PC-9 (cell line): Measurements from ENCODE around the gene MRPS24. TPM values are rescaled to one million over a fixed set of nuclear protein-coding genes. Genes with fewer than 3 reads are reported as not detected.
A peak's percentile ranks its signal among the peaks of the same experiment; 100 is the strongest.
"Not testable (repeated sequence)": the region's sequence is repeated elsewhere in the genome, so short reads cannot be mapped to it uniquely, and the experiment has no call there.

ENCODE experiments used
- BruUV-seq: library from RNA; stranded (reverse); fragments of 400-500 nt; replicated peaks from 2 replicates; lab custom pipeline; 2021; lab: Mats Ljungman, UMichigan
- CTCF ChIA-PET: fragments of 300-600 bp; sonication (Branson Sonifier 250); formaldehyde crosslinking; loops from one replicate; lab custom pipeline; 2022; ENCODE audit warnings: antibody characterized with exemption; lab: Charles Lee
- POLR2A ChIA-PET: fragments of 300-600 bp; sonication (Branson Sonifier 250); formaldehyde crosslinking; loops from one replicate; lab custom pipeline; 2022; ENCODE audit warnings: antibody characterized with exemption; ENCODE audit not compliant: unreplicated experiment; lab: Charles Lee
- DNase-seq, 2 experiments: peaks; one replicate each; pipeline versions ENCODE4 v3.0.0 to v3.0.0-alpha.2; 2015 to 2022; ENCODE audit warnings: mixed read lengths in 1 of 2
- H2AFZ ChIP-seq: fragments of 200-600 bp; sonication (generic); 2 replicates; pipeline ENCODE4 v1.8.1; 2017; ENCODE audit warnings: antibody characterized with exemption
- H3F3A ChIP-seq: fragments of 200-600 bp; sonication (generic); 2 replicates; pipeline ENCODE4 v1.8.1; 2017; ENCODE audit warnings: antibody characterized with exemption, mild to moderate bottlenecking, low read depth; ENCODE audit not compliant: insufficient read depth
- H3K27ac ChIP-seq: fragments of 200-600 bp; sonication (generic); 2 replicates; pipeline ENCODE4 v1.6.1; 2016; ENCODE audit warnings: mixed run types
- H3K27me3 ChIP-seq: fragments of 200-600 bp; sonication (generic); 2 replicates; pipeline ENCODE4 v1.6.1; 2016; ENCODE audit warnings: low read depth, mixed run types; ENCODE audit not compliant: insufficient read depth
- H3K36me3 ChIP-seq: fragments of 200-600 bp; sonication (generic); 2 replicates; pipeline ENCODE4 v1.6.1; 2016; ENCODE audit warnings: low read depth, mixed run types
- H3K4me1 ChIP-seq: fragments of 200-600 bp; sonication (generic); replicated peaks from 2 replicates; pipeline ENCODE4 v1.6.1; 2016; ENCODE audit warnings: mixed run types; ENCODE audit not compliant: insufficient read depth
- H3K4me2 ChIP-seq: fragments of 200-600 bp; sonication (generic); 2 replicates; pipeline ENCODE4 v1.6.1; 2017; ENCODE audit warnings: mixed run types
- H3K4me3 ChIP-seq: fragments of 200-600 bp; sonication (generic); 2 replicates; pipeline ENCODE4 v1.6.1; 2016; ENCODE audit warnings: mixed run types
- H3K79me2 ChIP-seq: fragments of 200-600 bp; sonication (generic); 2 replicates; pipeline ENCODE4 v1.6.1; 2017; ENCODE audit warnings: low read depth, mixed run types
- H3K9me2 ChIP-seq: fragments of 200-600 bp; sonication (generic); 2 replicates; pipeline ENCODE4 v1.8.1; 2017; ENCODE audit warnings: mild to moderate bottlenecking; ENCODE audit not compliant: insufficient read depth
- H3K9me3 ChIP-seq: fragments of 200-600 bp; sonication (generic); 2 replicates; pipeline ENCODE4 v1.8.1; 2016; ENCODE audit warnings: low read depth; ENCODE audit not compliant: insufficient read depth
- H4K20me1 ChIP-seq: fragments of 200-600 bp; sonication (generic); 2 replicates; pipeline ENCODE4 v1.8.1; 2017; ENCODE audit not compliant: insufficient read depth
- CTCF ChIP-seq: fragments of 200-600 bp; sonication (generic); conservative IDR thresholded peaks from 2 replicates; pipeline ENCODE4 v1.6.1; 2017; ENCODE audit warnings: mixed run types, antibody characterized with exemption, mild to moderate bottlenecking, moderate library complexity
- EZH2 ChIP-seq: fragments of 200-600 bp; sonication (generic); IDR thresholded peaks from 2 replicates; pipeline ENCODE4 v1.8.0; 2017; ENCODE audit warnings: antibody characterized with exemption, low read depth
- intact Hi-C: fragments of 100-400 bp; cut with micrococcal nuclease; formaldehyde crosslinking; loops from one replicate; pipeline ENCODE4 v1.10.0; 2022; ENCODE audit not compliant: unreplicated experiment
- total RNA-seq: library from RNA; stranded (reverse); gene quantifications from 2 replicates; pipeline ENCODE4 v1.2.3, GENCODE V29; 2021

MRPS24 gene
- total RNA-seq, 1 experiment from 2014 or later, result 239 TPM

DNA sequence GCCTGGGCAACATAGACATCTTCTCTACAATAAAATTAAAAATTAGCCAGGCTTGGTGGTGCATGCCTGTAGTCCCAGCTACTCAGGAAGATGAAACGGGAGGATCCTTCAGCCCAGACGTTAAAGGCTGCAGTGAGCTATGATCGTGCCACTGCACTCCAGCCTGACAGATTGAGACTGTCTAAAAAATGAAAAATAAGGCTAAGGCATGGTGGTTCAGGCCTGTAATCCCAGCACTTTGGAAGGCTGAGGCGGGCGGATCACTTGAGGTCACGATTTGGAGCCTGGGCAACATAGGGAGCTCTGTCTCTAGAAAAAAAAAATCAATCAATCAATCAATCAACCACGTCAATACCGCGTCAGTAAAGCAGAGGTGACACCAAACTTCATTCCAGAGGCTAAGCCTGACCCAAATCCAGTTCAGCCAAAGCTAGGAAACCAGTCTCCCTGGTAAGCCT, 31.1 kb downstream of the MRPS24 start:
- Histone ChIP-seq H3K4me2 (peak overlapping the region; percentile 71), H3K9me3 (peaks cover 8% of the 10 kb centered on the region; the same call in 1 of the 2 replicates), H3K4me3 (peak overlapping the region; percentile 41; the same call in 1 of the 2 replicates), H3K4me1 (no peaks in the 10 kb centered on the region; the same call in 1 of the 2 replicates), H3K9me2 (no peaks in the 10 kb centered on the region), H3F3A (peaks cover 8% of the 10 kb centered on the region; the same call in 1 of the 2 replicates), H3K36me3 (no peaks in the 10 kb centered on the region), H4K20me1 (no peaks in the 10 kb centered on the region), H2AFZ (peak overlapping the region; percentile 73), H3K79me2 (no peaks in the 10 kb centered on the region), H3K27me3 (no peaks in the 10 kb centered on the region), H3K27ac (no peak overlapping the region)
- intact Hi-C loops, result loop anchor here (1.0 to 5.0 kb wide), 4 partner anchors 138 to 1896 kb away; no protein-coding TSS in a partner anchor
- no TSS peak for BruUV-seq
- ChIA-PET POLR2A (interaction anchor here (0.6 to 0.7 kb wide), 2 partner anchors 116 to 1877 kb away, joined by 4 to 21 read pairs; no protein-coding TSS in a partner anchor), CTCF (interaction anchor here (0.6 to 1.7 kb wide), 8 partner anchors 10 to 723 kb away, joined by 3 to 11 read pairs (median 4); partner anchors contain the start of gene STK17A)
- DNase-seq, result no peak
- no peak for TF ChIP-seq CTCF
- TF ChIP-seq EZH2, result no peak

DNA sequence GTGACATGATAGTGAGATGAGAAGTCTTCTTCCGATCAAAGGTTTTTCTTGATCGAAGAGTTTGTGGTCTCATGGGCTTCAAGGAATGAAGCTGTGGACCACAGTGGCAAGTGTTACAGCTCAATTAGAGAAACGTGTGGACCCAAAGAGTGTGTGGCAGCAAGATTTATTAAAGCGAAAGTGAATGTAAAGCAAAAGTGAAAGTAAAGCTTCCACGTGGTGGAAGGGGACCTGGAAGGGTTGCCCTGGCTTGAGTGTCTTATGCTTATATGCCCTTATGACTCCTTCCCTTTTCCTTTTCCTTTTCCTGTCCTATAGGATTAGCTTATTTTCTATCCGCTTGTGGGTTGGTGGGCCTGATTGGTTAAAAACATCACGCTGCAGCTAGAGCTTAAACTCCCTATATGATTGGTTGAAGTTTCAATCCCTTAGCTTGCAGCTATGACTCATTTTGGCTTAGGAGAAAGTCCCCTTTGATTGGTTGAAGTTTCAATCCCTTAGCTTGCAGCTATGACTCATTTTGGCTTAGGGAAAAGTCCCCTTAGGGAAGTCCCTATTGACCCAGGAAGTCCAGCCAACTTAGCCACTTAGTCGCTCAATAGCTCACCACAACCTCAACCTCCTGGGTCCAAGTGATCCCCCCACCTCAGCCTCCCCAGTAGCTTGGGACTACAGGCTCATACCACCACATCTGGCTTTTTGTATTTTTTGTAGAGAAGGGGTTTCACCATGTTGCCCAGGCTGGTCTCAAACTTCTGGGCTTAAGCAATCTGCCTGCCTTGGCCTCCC, 34.7 kb downstream of the MRPS24 start:
- H3K79me2 ChIP-seq, result no peaks in the 10 kb centered on the region
- no TSS peak for BruUV-seq
- POLR2A ChIA-PET, result interaction anchor here (0.6 kb wide), 1 partner anchor 252 kb away, joined by 4 read pairs; the partner anchor contains the start of gene STK17A
- TF ChIP-seq EZH2 (no peak), CTCF (no peak)
- H4K20me1 ChIP-seq, result no peaks in the 10 kb centered on the region
- H3K4me1 ChIP-seq, result no peaks in the 10 kb centered on the region; the same call in 1 of the 2 replicates
- intact Hi-C loops, result loop anchor here (5.0 kb wide), 3 partner anchors 187 to 1892 kb away; no protein-coding TSS in a partner anchor
- no peaks in the 10 kb centered on the region for H3K9me2 ChIP-seq
- peak overlapping the region; percentile 36; the same call in 1 of the 2 replicates for H3K4me3 ChIP-seq
- no peaks in the 10 kb centered on the region for H3K36me3 ChIP-seq
- H2AFZ ChIP-seq, result peak overlapping the region; percentile 58
- CTCF ChIA-PET, result interaction anchor here (0.6 to 2.0 kb wide), 4 partner anchors 134 to 459 kb away, joined by 3 to 10 read pairs (median 3); partner anchors contain the start of gene STK17A
- H3F3A ChIP-seq, result peaks cover 8% of the 10 kb centered on the region; the same call in 1 of the 2 replicates
- DNase-seq, result peak in 1 of 2 experiments; percentile 83
- peaks cover 8% of the 10 kb centered on the region; the same call in 1 of the 2 replicates for H3K9me3 ChIP-seq
- H3K27me3 ChIP-seq, result no peaks in the 10 kb centered on the region
- peak overlapping the region; percentile 54 for H3K4me2 ChIP-seq
- H3K27ac ChIP-seq, result no peak overlapping the region

GRCh38 chr7:43830917-43831316, 38.4 kb downstream of the MRPS24 start:
- H3K36me3 ChIP-seq, H4K20me1 ChIP-seq, BruUV-seq, H3K27ac ChIP-seq, H2AFZ ChIP-seq, H3K79me2 ChIP-seq, H3K4me3 ChIP-seq, H3K27me3 ChIP-seq, DNase-seq, H3F3A ChIP-seq, intact Hi-C loops, POLR2A ChIA-PET, H3K9me3 ChIP-seq, H3K9me2 ChIP-seq, H3K4me2 ChIP-seq, H3K4me1 ChIP-seq: not testable (repeated sequence)
- CTCF ChIA-PET, result interaction anchor here (0.7 kb wide), 1 partner anchor 12 kb away, joined by 4 read pairs; no protein-coding TSS in a partner anchor
